GM13976 (cell line): ENCODE data around the gene FBN3.

Experiments used
- DNase-seq: peaks from one replicate; pipeline ENCODE4 v3.0.0; 2012; ENCODE audit warnings: low spot score
- CTCF ChIP-seq: IDR thresholded peaks from 2 replicates; pipeline ENCODE4 v1.5.1; 2012; ENCODE audit warnings: borderline replicate concordance, mild to moderate bottlenecking; ENCODE audit not compliant: insufficient read depth; ENCODE audit errors: extremely low read depth, missing control alignments, control extremely low read depth
- in situ Hi-C: fragments of 300-500 bp; cut with MboI; formaldehyde crosslinking; loops from one replicate; pipeline ENCODE4 v1.12.0; 2022; ENCODE audit warnings: low sequenced_read_pairs, mixed read lengths, inconsistent platforms; ENCODE audit not compliant: unreplicated experiment

Gene FBN3

GRCh38 chr19:8101311-8101710 lies 48.1 kb downstream of the FBN3 start:
- TF ChIP-seq CTCF = no peak
- in situ Hi-C loops = no loop called here
- no peak for DNase-seq

GRCh38 chr19:8097681-8098567 lies 51.5 kb downstream of the FBN3 start:
- TF ChIP-seq CTCF = no peak
- no peak for DNase-seq
- in situ Hi-C loops = no loop called here

- no peak for DNase-seq
- in situ Hi-C loops = no loop called here
- no peak for TF ChIP-seq CTCF
These were observed 52.2 kb downstream of the FBN3 start for GRCh38 chr19:8097198-8097597.

- in situ Hi-C loops = no loop called here
- no peak for DNase-seq
- peak; percentile 7 for TF ChIP-seq CTCF
These were observed 53.3 kb downstream of the FBN3 start for GRCh38 chr19:8096071-8096470.

GRCh38 chr19:8095354-8095886 lies 54.0 kb downstream of the FBN3 start:
- TF ChIP-seq CTCF = no peak
- no peak for DNase-seq
- in situ Hi-C loops = no loop called here

- no peak for TF ChIP-seq CTCF
- in situ Hi-C loops = no loop called here
- DNase-seq = no peak
These were observed 55.1 kb downstream of the FBN3 start for GRCh38 chr19:8094336-8094735.

- in situ Hi-C loops = no loop called here
- no peak for DNase-seq
- TF ChIP-seq CTCF = no peak
These were observed 55.7 kb downstream of the FBN3 start for GRCh38 chr19:8093740-8094139.
